KMS-11 (cell line): Measurements from ENCODE around the gene TMX3.

ENCODE experiments used
- H2AFZ ChIP-seq: fragments of 200-600 bp; sonication (generic); 2 replicates; pipeline ENCODE4 v1.6.1; 2016; ENCODE audit warnings: antibody characterized with exemption, mixed run types, low read depth
- H3K27ac ChIP-seq: fragments of 200-600 bp; sonication (generic); 2 replicates; pipeline ENCODE4 v1.6.1; 2016; ENCODE audit warnings: mild to moderate bottlenecking, mixed run types
- H3K27me3 ChIP-seq: fragments of 200-600 bp; sonication (generic); 2 replicates; pipeline ENCODE4 v1.6.1; 2017; ENCODE audit warnings: mild to moderate bottlenecking, low read depth, mixed run types, moderate library complexity; ENCODE audit not compliant: insufficient read depth
- H3K36me3 ChIP-seq: fragments of 200-600 bp; sonication (generic); 2 replicates; pipeline ENCODE4 v1.6.1; 2017; ENCODE audit warnings: mild to moderate bottlenecking, mixed run types; ENCODE audit not compliant: insufficient read depth
- H3K4me1 ChIP-seq: fragments of 200-600 bp; sonication (generic); 2 replicates; pipeline ENCODE4 v1.6.1; 2016; ENCODE audit warnings: mild to moderate bottlenecking, low read depth, mixed run types; ENCODE audit not compliant: poor library complexity, severe bottlenecking
- H3K4me2 ChIP-seq: fragments of 200-600 bp; sonication (generic); 2 replicates; pipeline ENCODE4 v1.7.0; 2016; ENCODE audit warnings: mild to moderate bottlenecking, mixed run types
- H3K4me3 ChIP-seq: fragments of 200-600 bp; sonication (generic); IDR thresholded peaks from 2 replicates; pipeline ENCODE4 v1.6.1; 2017; ENCODE audit warnings: low read depth, low read length, mixed read lengths; ENCODE audit not compliant: insufficient read depth
- H3K79me2 ChIP-seq: fragments of 200-600 bp; sonication (generic); 2 replicates; pipeline ENCODE4 v1.6.1; 2016; ENCODE audit warnings: low read depth, mixed run types; ENCODE audit not compliant: insufficient read depth
- H3K9ac ChIP-seq: fragments of 200-600 bp; sonication (generic); 2 replicates; pipeline ENCODE4 v1.6.1; 2016; ENCODE audit warnings: mild to moderate bottlenecking, mixed run types
- H4K20me1 ChIP-seq: fragments of 200-600 bp; sonication (generic); 2 replicates; pipeline ENCODE4 v1.6.1; 2016; ENCODE audit warnings: mild to moderate bottlenecking, mixed run types; ENCODE audit not compliant: insufficient read depth
- CTCF ChIP-seq: fragments of 200-600 bp; sonication (generic); conservative IDR thresholded peaks from 2 replicates; pipeline ENCODE4 v1.6.1; 2017; ENCODE audit warnings: low read depth, mild to moderate bottlenecking, antibody characterized with exemption, low read length, moderate library complexity, mixed read lengths

TMX3 gene

GRCh38 chr18:68738564-68738963 lies 23.7 kb upstream of the TMX3 start:
- no peak overlapping the region for H2AFZ ChIP-seq
- no peaks in the 10 kb centered on the region for H3K36me3 ChIP-seq
- TF ChIP-seq CTCF = no peak
- no peaks in the 10 kb centered on the region for H3K4me1 ChIP-seq
- no peak overlapping the region for H3K4me2 ChIP-seq
- no peaks in the 10 kb centered on the region for H3K27me3 ChIP-seq
- no peaks in the 10 kb centered on the region for H4K20me1 ChIP-seq
- H3K79me2 ChIP-seq = no peaks in the 10 kb centered on the region
- no peak overlapping the region for H3K4me3 ChIP-seq
- no peak overlapping the region for H3K9ac ChIP-seq
- no peak overlapping the region for H3K27ac ChIP-seq

DNA sequence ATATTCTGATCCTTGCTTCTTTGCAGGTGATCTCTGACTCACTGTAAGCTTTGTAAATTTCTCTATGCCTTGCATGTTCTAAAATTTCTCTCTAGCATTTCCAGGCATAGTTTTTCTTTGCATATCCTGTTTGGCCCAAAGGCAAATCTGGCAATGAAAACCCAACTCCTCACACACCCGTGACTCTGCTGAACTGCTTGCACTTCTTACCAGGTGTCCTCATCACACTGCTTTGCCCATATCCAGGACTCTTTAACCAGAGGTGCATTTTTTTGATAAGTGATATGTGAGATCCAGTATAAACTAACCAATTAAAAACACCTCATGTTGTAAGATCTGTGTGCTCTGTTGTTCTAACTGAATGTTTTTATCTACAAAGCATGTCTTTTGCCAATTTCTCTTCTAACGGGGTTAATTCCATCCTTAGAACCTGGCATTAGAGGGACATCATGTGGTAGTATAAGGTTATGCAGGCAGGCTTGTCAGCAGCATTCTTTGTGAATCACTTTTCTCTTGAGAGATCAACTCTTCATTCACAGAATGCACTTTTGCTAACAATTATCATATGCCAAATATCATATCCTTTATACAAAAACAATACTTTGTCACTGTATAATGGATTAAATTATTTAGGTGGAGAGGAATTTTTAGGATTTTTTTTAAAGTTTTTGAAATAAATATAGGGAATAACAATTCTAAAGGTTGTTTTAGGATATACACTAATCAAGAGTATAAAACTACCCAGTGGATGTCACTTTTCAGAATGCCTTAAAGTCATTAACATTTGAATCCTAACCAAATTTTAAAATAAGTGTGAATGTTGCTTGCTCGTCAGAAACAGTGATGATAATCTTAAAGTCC lies 20.8 kb upstream of the TMX3 start:
- H4K20me1 ChIP-seq = no peaks in the 10 kb centered on the region
- no peak overlapping the region for H3K4me2 ChIP-seq
- TF ChIP-seq CTCF = peak; percentile 83
- no peak overlapping the region for H2AFZ ChIP-seq
- H3K9ac ChIP-seq = no peak overlapping the region
- H3K79me2 ChIP-seq = no peaks in the 10 kb centered on the region
- no peaks in the 10 kb centered on the region for H3K4me1 ChIP-seq
- no peaks in the 10 kb centered on the region for H3K27me3 ChIP-seq
- H3K4me3 ChIP-seq = no peak overlapping the region
- H3K36me3 ChIP-seq = no peaks in the 10 kb centered on the region
- H3K27ac ChIP-seq = no peak overlapping the region

DNA sequence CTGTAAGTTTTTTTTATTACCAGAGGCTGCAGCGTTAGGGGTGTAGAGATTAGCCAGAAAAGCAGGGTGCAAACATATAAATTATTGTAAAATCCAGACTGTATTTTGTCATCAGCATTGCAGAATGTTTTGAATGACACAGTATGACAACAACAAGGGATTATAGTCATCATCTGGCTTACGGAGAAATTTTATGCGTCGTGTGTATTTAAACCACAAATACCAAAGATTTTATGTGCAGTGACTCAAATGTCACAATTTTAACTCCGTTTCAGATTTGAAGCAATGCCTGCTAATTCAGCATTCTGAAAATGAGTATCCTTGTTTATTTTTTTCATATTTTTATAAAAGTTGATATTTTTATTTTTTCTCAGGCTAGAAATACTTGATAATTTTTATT lies 19.4 kb upstream of the TMX3 start:
- no peak overlapping the region for H3K4me2 ChIP-seq
- no peaks in the 10 kb centered on the region for H3K36me3 ChIP-seq
- H3K4me1 ChIP-seq = no peaks in the 10 kb centered on the region
- H4K20me1 ChIP-seq = no peaks in the 10 kb centered on the region
- no peak overlapping the region for H2AFZ ChIP-seq
- no peaks in the 10 kb centered on the region for H3K79me2 ChIP-seq
- H3K4me3 ChIP-seq = no peak overlapping the region
- no peaks in the 10 kb centered on the region for H3K27me3 ChIP-seq
- TF ChIP-seq CTCF = no peak
- H3K27ac ChIP-seq = no peak overlapping the region
- no peak overlapping the region for H3K9ac ChIP-seq

DNA sequence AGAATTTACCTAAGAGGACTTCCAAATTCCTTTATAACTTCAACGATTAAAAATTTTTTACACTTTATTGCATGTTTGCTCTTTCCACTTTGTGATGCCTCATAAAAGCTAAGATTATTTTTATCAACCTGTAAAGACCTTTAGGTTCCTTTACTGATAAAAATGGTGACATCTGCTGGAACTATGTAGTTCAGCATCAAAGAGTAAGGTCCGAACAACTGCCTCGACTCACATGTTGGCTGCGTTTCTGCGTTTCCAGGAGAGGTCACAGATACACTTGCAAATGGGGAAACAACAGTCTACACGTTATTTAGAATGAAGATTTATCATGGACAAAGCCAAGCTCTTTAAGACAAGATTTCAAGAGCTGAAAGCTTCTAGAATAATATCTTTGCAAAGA lies 18.8 kb upstream of the TMX3 start:
- Histone ChIP-seq H3K79me2 (no peaks in the 10 kb centered on the region), H4K20me1 (no peaks in the 10 kb centered on the region), H3K9ac (no peak overlapping the region), H3K27ac (no peak overlapping the region), H3K27me3 (no peaks in the 10 kb centered on the region), H3K4me1 (no peaks in the 10 kb centered on the region), H2AFZ (no peak overlapping the region), H3K36me3 (no peaks in the 10 kb centered on the region; the same call in 1 of the 2 replicates), H3K4me2 (no peak overlapping the region), H3K4me3 (no peak overlapping the region)
- TF ChIP-seq CTCF = no peak
